ENCODE measurements around the gene RHBDL2.
"Not testable (repeated sequence)": the region's sequence is repeated elsewhere in the genome, so short reads cannot be mapped to it uniquely, and the experiment has no call there.

The RHBDL2 gene

GRCh38 chr1:38839363-38839762 is 102.3 kb downstream of the RHBDL2 start:
- TF ChIP-seq, protein P1, sequence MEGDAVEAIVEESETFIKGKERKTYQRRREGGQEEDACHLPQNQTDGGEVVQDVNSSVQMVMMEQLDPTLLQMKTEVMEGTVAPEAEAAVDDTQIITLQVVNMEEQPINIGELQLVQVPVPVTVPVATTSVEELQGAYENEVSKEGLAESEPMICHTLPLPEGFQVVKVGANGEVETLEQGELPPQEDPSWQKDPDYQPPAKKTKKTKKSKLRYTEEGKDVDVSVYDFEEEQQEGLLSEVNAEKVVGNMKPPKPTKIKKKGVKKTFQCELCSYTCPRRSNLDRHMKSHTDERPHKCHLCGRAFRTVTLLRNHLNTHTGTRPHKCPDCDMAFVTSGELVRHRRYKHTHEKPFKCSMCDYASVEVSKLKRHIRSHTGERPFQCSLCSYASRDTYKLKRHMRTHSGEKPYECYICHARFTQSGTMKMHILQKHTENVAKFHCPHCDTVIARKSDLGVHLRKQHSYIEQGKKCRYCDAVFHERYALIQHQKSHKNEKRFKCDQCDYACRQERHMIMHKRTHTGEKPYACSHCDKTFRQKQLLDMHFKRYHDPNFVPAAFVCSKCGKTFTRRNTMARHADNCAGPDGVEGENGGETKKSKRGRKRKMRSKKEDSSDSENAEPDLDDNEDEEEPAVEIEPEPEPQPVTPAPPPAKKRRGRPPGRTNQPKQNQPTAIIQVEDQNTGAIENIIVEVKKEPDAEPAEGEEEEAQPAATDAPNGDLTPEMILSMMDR (IDR thresholded peaks at IDR 0.05) = no peak
- TF ChIP-seq ZFX (IDR thresholded peaks at IDR 0.05; ENCODE audit: borderline replicate concordance) = no peak
- H3K27ac ChIP-seq = no peak overlapping the region

- not testable (repeated sequence) for H3K27ac ChIP-seq
These were observed 105.3 kb downstream of the RHBDL2 start for GRCh38 chr1:38836316-38836715.

Data from 22Rv1 (cell line).